GM12878 (cell line): ENCODE data around the gene JUN. TPM values are rescaled to one million over a fixed set of nuclear protein-coding genes. Genes with fewer than 3 reads are reported as not detected.

Experiments
- ATAC-seq: fragments of 200-7000 bp; cut with Tn5 transposase; 3 replicates; pipeline ENCODE4 v1.9.1; 2020; ENCODE audit warnings: mild to moderate bottlenecking, moderate library complexity
- BruUV-seq: library from RNA; stranded (reverse); fragments of 400-500 nt; replicated peaks from 2 replicates; lab custom pipeline; 2021; lab: Mats Ljungman, UMichigan
- CTCF ChIA-PET: fragments of 300-600 bp; sonication (Branson Sonifier 250); formaldehyde crosslinking; extraction: SDS; loops from one replicate; lab custom pipeline; 2021; ENCODE audit warnings: inconsistent platforms; lab: Yijun Ruan, JAX
- POLR2A ChIA-PET: fragments of 350-600 bp; formaldehyde crosslinking; extraction: SDS; loops from one replicate; lab custom pipeline; 2021; ENCODE audit warnings: inconsistent platforms; lab: Charles Lee
- RAD21 ChIA-PET: fragments of 300-600 bp; sonication (Branson Sonifier 250); formaldehyde crosslinking; loops from one replicate; lab custom pipeline; 2023; ENCODE audit warnings: antibody characterized with exemption; ENCODE audit not compliant: unreplicated experiment; lab: Charles Lee
- SMC1A ChIA-PET: fragments of 300-600 bp; sonication (Branson Sonifier 250); formaldehyde crosslinking; loops from one replicate; lab custom pipeline; 2023; ENCODE audit not compliant: unreplicated experiment, uncharacterized antibody; lab: Charles Lee
- DNase-seq: peaks from one replicate; pipeline ENCODE4 v3.0.0-alpha.2; 2011; ENCODE audit warnings: low read depth, low spot score
- FAIRE-seq: peaks from 3 replicates; lab custom pipeline; 2011; peaks lifted over from hg19 to GRCh38; lab: Jason Lieb, UNC
- H2AFZ ChIP-seq: 2 replicates; pipeline ENCODE4 v1.6.0; 2011; ENCODE audit warnings: low read depth, low read length, control low read depth; ENCODE audit not compliant: control insufficient read depth
- H3K27ac ChIP-seq: 2 replicates; pipeline ENCODE4 v1.5.1; 2011; ENCODE audit warnings: control low read depth; ENCODE audit not compliant: control insufficient read depth, insufficient read depth
- H3K27me3 ChIP-seq, 2 experiments: replicated peaks in 1 of 2; 2 replicates each; pipeline versions ENCODE4 v1.6.0 to v1.6.1; 2011; ENCODE audit warnings: low read length in 1 of 2; ENCODE audit not compliant: control insufficient read depth in 2 of 2, insufficient read depth in 2 of 2
- H3K36me3 ChIP-seq, 2 experiments: 2 replicates each; pipeline ENCODE4 v1.5.1; 2011; ENCODE audit warnings: low read length in 1 of 2; ENCODE audit not compliant: control insufficient read depth in 2 of 2, insufficient read depth in 2 of 2
- H3K4me1 ChIP-seq: 2 replicates; pipeline ENCODE4 v1.6.1; 2011; ENCODE audit warnings: mild to moderate bottlenecking, low read length, moderate library complexity, mixed read lengths; ENCODE audit not compliant: control insufficient read depth, insufficient read depth
- H3K4me2 ChIP-seq: 2 replicates; pipeline ENCODE4 v1.6.0; 2011; ENCODE audit warnings: control low read depth; ENCODE audit not compliant: control insufficient read depth, insufficient read depth
- H3K4me3 ChIP-seq: fragments of 200-600 bp; sonication (generic); 2 replicates; pipeline ENCODE4 v1.5.1; 2016
- H3K79me2 ChIP-seq: 2 replicates; pipeline ENCODE4 v1.6.0; 2011; ENCODE audit warnings: low read length; ENCODE audit not compliant: control insufficient read depth, insufficient read depth
- H3K9ac ChIP-seq: 2 replicates; pipeline ENCODE4 v1.8.0; 2011; ENCODE audit warnings: low read length, control low read depth, mixed read lengths; ENCODE audit not compliant: control insufficient read depth, insufficient read depth
- H3K9me3 ChIP-seq: replicated peaks from 3 replicates; pipeline ENCODE4 v1.5.1; 2011; ENCODE audit warnings: mild to moderate bottlenecking, low read length; ENCODE audit not compliant: control insufficient read depth, insufficient read depth
- H4K20me1 ChIP-seq: 2 replicates; pipeline ENCODE4 v1.6.0; 2011; ENCODE audit not compliant: control insufficient read depth, insufficient read depth
- BCL3 ChIP-seq: IDR thresholded peaks from 2 replicates; pipeline ENCODE4 v1.6.1; 2011; ENCODE audit warnings: borderline replicate concordance, low read depth, mild to moderate bottlenecking, moderate library complexity, low read length; ENCODE audit not compliant: insufficient read depth, poor library complexity, severe bottlenecking
- CREM ChIP-seq: IDR thresholded peaks from 2 replicates; pipeline ENCODE4 v1.6.1; 2014; ENCODE audit warnings: antibody characterized with exemption, low read depth
- GABPA ChIP-seq: IDR thresholded peaks from 2 replicates; pipeline ENCODE4 v1.6.1; 2014; ENCODE audit warnings: antibody characterized with exemption, low read depth, mild to moderate bottlenecking, inconsistent platforms
- GATAD2B ChIP-seq: fragments of 450-650 bp; conservative IDR thresholded peaks from 2 replicates; pipeline ENCODE4 v1.6.1; 2017; ENCODE audit warnings: low read depth, mild to moderate bottlenecking, moderate library complexity
- HDAC2 ChIP-seq: fragments of 200-600 bp; sonication (generic); IDR thresholded peaks from 2 replicates; pipeline ENCODE4 v1.6.1; 2017
- HDAC6 ChIP-seq: fragments of 200-600 bp; sonication (generic); IDR thresholded peaks from one replicate; pipeline ENCODE4 v1.8.0; 2017; ENCODE audit warnings: antibody characterized with exemption; ENCODE audit not compliant: unreplicated experiment
- IKZF2 ChIP-seq, 2 experiments: fragments of 450-650 bp; IDR thresholded peaks; 2 replicates each; pipeline ENCODE4 v1.6.1; 2017; ENCODE audit warnings: mild to moderate bottlenecking in 2 of 2, moderate library complexity in 2 of 2
- MTA3 ChIP-seq: IDR thresholded peaks from 2 replicates; pipeline ENCODE4 v1.6.1; 2012; ENCODE audit warnings: low read length, inconsistent platforms, borderline replicate concordance
- MYC ChIP-seq: IDR thresholded peaks from 2 replicates; pipeline ENCODE4 v1.6.1; 2011; ENCODE audit warnings: mild to moderate bottlenecking, low read length, moderate library complexity, inconsistent platforms; ENCODE audit not compliant: insufficient read depth, insufficient replicate concordance, insufficient read length, severe bottlenecking
- SREBF2 ChIP-seq: IDR thresholded peaks from 2 replicates; pipeline ENCODE4 v1.6.1; 2012; ENCODE audit warnings: mild to moderate bottlenecking, low read length
- SRF ChIP-seq, 2 experiments: IDR thresholded peaks; 2 replicates each; pipeline ENCODE4 v1.6.1; 2011; ENCODE audit warnings: low read depth in 2 of 2, low read length in 2 of 2, mild to moderate bottlenecking in 1 of 2, moderate library complexity in 1 of 2
- ZBTB33 ChIP-seq: fragments of 450-650 bp; IDR thresholded peaks from 2 replicates; pipeline ENCODE4 v1.6.1; 2017; ENCODE audit warnings: mild to moderate bottlenecking
- ZSCAN29 ChIP-seq: fragments of 450-650 bp; IDR thresholded peaks from 2 replicates; pipeline ENCODE4 v1.6.1; 2017; ENCODE audit warnings: mild to moderate bottlenecking, moderate library complexity
- WGBS: methylation state at CpG from one replicate; pipeline ENCODE4 v1.1.6; 2016; ENCODE audit warnings: low lambda C conversion rate; ENCODE audit not compliant: insufficient replicate concordance, insufficient coverage; ENCODE audit errors: missing lambda C conversion rate; 5-methylcytosine and 5-hydroxymethylcytosine counted together
- in situ Hi-C: fragments of 300-500 bp; cut with MboI; formaldehyde crosslinking; loops from 9 replicates; pipeline ENCODE4 v1.14.3; 2018; ENCODE audit warnings: mixed read lengths
- intact Hi-C: fragments of 100-400 bp; cut with micrococcal nuclease; formaldehyde crosslinking; loops from one replicate; pipeline ENCODE4 v1.14.2; 2022; ENCODE audit not compliant: unreplicated experiment
- polyA plus RNA-seq, 11 experiments: library from polyadenylated mRNA; depleted of rRNA in 4 of 11; unstranded in 6 of 11; stranded (reverse) in 5 of 11; fragments of >200 nt; fragmentation: Nextera tagmentation in 4 of 11; fragmentation: Illumina TruSeq in 1 of 11; extraction: Ambion mirVana in 4 of 11; extraction: Trizol in 1 of 11; gene quantifications; 1 replicate in 1 of 11; 2 replicates in 10 of 11; pipeline versions ENCODE4 v1.2.1 to v1.2.3, GENCODE V29; 2011 to 2016; ENCODE audit warnings: inconsistent platforms in 2 of 11, missing spikeins in 2 of 11, low read depth in 1 of 11
- total RNA-seq, 4 experiments: library from RNA; depleted of rRNA in 3 of 4; stranded (reverse); fragments of >200 nt in 3 of 4; fragmentation: Illumina TruSeq in 1 of 4; extraction: Trizol in 1 of 4; gene quantifications; 2 replicates each; pipeline versions ENCODE4 v1.2.1 to v1.2.3, GENCODE V29; 2013 to 2021

JUN gene
- total and polyA plus RNA-seq, 10 of the 15 experiments (the other 5 are each of a cell fraction or from before 2014, with no cell fraction given) = 0.18 to 8.4 (median 2.8) TPM

- no peak for TF ChIP-seq MTA3
- no peak for TF ChIP-seq GABPA
- TF ChIP-seq IKZF2 (IDR thresholded peaks at IDR 0.05) = no peak
- TF ChIP-seq HDAC6 = no peak
Observed at GRCh38 chr1:58824753-58825389, 41.0 kb upstream of the JUN start (continued).

GRCh38 chr1:58823481-58824010 is 39.7 kb upstream of the JUN start:
- TF ChIP-seq GATAD2B (no peak), CREM (no peak), ZBTB33 (no peak), HDAC2 (no peak), BCL3 (no peak), MYC (no peak), ZSCAN29 (no peak), SRF (IDR thresholded peaks at IDR 0.05; ENCODE audit: low read depth in 2 of 2, low read length in 2 of 2) (no peak), SREBF2 (no peak)
- Histone ChIP-seq H3K4me2 (no peak overlapping the region), H3K27me3 (no peaks in the 10 kb centered on the region), H3K79me2 (no peaks in the 10 kb centered on the region), H3K4me3 (no peak overlapping the region), H3K4me1 (no peaks in the 10 kb centered on the region), H2AFZ (no peak overlapping the region), H3K27ac (no peak overlapping the region), H4K20me1 (no peaks in the 10 kb centered on the region), H3K9me3 (peaks cover 3% of the 10 kb centered on the region; the same call in 1 of the 3 replicates), H3K9ac (no peak overlapping the region), H3K36me3 (no peaks in the 10 kb centered on the region)
- WGBS = 73% methylated on average over 4 of the region's 4 CpGs
- ChIA-PET SMC1A (no interaction called here), CTCF (no interaction called here), POLR2A (interaction anchor here (0.6 kb wide), 1 partner anchor 546 kb away, joined by 5 read pairs; no protein-coding TSS in a partner anchor), RAD21 (no interaction called here)
- intact Hi-C loops = no loop called here
- ATAC-seq = no peak
- in situ Hi-C loops = no loop called here
- no peak for DNase-seq
- no peak for FAIRE-seq
- BruUV-seq = no TSS peak
